Nephron progenitor cell (in vitro differentiated cells): ENCODE data around the gene CABLES1.
A peak's percentile ranks its signal among the peaks of the same experiment; 100 is the strongest.
"Not testable (repeated sequence)": the region's sequence is repeated elsewhere in the genome, so short reads cannot be mapped to it uniquely, and the experiment has no call there.

Experiments
- DNase-seq: peaks from one replicate; pipeline ENCODE4 v3.0.0; 2021
- H3K27ac Mint-ChIP-seq: 2 replicates; pipeline ENCODE4 v1.8.0; 2021; ENCODE audit warnings: mild to moderate bottlenecking, moderate library complexity, mixed read lengths
- H3K27me3 Mint-ChIP-seq: 2 replicates; pipeline ENCODE4 v1.8.0; 2021; ENCODE audit warnings: mild to moderate bottlenecking, low read depth, mixed read lengths; ENCODE audit not compliant: poor library complexity
- H3K36me3 Mint-ChIP-seq: 2 replicates; pipeline ENCODE4 v1.8.0; 2021; ENCODE audit warnings: low read depth, mixed read lengths
- H3K4me1 Mint-ChIP-seq: 2 replicates; pipeline ENCODE4 v1.8.0; 2021; ENCODE audit warnings: mixed read lengths
- H3K4me3 Mint-ChIP-seq: 2 replicates; pipeline ENCODE4 v1.8.0; 2021; ENCODE audit warnings: mild to moderate bottlenecking, moderate library complexity, mixed read lengths
- H3K9me3 Mint-ChIP-seq: 2 replicates; pipeline ENCODE4 v1.8.0; 2021; ENCODE audit warnings: mild to moderate bottlenecking, moderate library complexity, mixed read lengths
- TF ChIP-seq, protein P1 (sequence below): fragments of 200-600 bp; sonication (generic); IDR thresholded peaks from 2 replicates; pipeline ENCODE4 v1.5.0; 2021; ENCODE audit warnings: antibody characterized with exemption

The CABLES1 gene

GRCh38 chr18:23156134-23156533 is 20.8 kb downstream of the CABLES1 start:
- Mint-ChIP-seq H3K27ac (peak overlapping the region; percentile 88), H3K9me3 (no peaks in the 10 kb centered on the region), H3K4me3 (peak overlapping the region; percentile 20), H3K4me1 (peaks cover 64% of the 10 kb centered on the region), H3K27me3 (no peaks in the 10 kb centered on the region), H3K36me3 (peaks cover 21% of the 10 kb centered on the region)
- TF ChIP-seq, protein P1, sequence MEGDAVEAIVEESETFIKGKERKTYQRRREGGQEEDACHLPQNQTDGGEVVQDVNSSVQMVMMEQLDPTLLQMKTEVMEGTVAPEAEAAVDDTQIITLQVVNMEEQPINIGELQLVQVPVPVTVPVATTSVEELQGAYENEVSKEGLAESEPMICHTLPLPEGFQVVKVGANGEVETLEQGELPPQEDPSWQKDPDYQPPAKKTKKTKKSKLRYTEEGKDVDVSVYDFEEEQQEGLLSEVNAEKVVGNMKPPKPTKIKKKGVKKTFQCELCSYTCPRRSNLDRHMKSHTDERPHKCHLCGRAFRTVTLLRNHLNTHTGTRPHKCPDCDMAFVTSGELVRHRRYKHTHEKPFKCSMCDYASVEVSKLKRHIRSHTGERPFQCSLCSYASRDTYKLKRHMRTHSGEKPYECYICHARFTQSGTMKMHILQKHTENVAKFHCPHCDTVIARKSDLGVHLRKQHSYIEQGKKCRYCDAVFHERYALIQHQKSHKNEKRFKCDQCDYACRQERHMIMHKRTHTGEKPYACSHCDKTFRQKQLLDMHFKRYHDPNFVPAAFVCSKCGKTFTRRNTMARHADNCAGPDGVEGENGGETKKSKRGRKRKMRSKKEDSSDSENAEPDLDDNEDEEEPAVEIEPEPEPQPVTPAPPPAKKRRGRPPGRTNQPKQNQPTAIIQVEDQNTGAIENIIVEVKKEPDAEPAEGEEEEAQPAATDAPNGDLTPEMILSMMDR: no peak
- DNase-seq: no peak

DNA sequence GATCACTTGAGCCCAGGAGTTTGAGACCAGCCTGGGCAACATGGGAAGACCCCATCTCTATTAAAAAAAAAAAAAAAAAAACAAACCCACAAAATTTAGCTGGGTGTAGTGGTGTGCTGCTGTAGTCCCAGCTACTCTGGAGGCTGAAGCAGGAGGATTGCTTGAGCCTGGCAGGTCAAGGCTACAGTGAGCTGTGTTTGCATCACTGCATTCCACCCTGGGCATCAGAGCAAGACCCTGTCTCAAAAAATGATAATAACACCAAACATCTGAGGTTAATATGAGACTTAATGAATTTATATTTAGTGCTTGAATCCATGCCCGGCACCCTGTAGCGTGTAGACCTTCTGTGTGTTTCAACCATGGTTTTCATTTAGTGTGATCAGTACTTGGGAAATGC is 22.8 kb downstream of the CABLES1 start:
- Mint-ChIP-seq H3K27ac (no peak overlapping the region), H3K9me3 (no peaks in the 10 kb centered on the region), H3K4me1 (peaks cover 66% of the 10 kb centered on the region), H3K27me3 (no peaks in the 10 kb centered on the region), H3K4me3 (no peak overlapping the region), H3K36me3 (peaks cover 12% of the 10 kb centered on the region)
- DNase-seq: no peak
- TF ChIP-seq, protein P1: no peak

DNA sequence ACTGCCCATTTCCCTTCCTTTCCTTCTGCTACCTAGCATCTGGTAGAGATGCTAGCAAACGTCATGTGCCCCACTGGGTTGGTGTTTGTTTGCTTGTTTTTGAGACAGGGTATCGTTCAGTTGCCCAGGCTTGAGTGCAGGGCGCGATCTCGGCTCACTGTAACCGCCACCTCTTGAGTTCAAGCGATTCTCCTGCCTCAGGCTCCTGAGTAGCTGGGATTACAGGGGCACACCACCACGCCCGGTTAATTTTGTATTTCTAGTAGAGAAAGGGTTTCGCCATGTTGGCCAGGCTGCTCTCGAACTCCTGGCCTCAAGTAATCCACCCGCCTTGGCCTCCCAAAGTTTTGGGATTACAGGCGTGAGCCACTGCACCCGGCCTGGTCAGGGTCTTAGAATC is 23.6 kb downstream of the CABLES1 start:
- not testable (repeated sequence) for DNase-seq, H3K4me3 Mint-ChIP-seq, H3K27me3 Mint-ChIP-seq, H3K27ac Mint-ChIP-seq, H3K9me3 Mint-ChIP-seq
- Mint-ChIP-seq H3K36me3 (peaks cover 12% of the 10 kb centered on the region), H3K4me1 (peaks cover 73% of the 10 kb centered on the region)

DNA sequence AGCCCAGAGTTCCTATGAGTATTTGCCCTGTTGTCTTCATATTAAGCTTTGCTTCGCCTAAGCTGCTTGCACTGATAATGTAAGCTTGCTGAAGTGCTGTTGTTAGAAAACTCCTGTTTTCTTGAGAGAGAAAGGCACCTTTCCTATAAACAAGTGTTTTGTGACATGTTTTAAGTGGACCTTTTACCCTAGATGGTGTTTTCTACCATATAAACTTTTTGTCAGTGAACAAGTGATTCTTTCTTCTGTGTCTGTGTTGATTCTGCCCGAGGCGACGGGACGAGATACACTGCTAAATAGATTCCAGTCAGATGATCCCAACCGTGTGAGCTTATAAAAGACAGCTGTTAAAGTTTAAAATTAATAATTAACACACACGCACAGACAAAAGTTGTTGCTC is 24.1 kb downstream of the CABLES1 start:
- no peak overlapping the region for H3K4me3 Mint-ChIP-seq
- TF ChIP-seq, protein P1: no peak
- H3K27me3 Mint-ChIP-seq: no peaks in the 10 kb centered on the region
- H3K27ac Mint-ChIP-seq: no peak overlapping the region
- peaks cover 8% of the 10 kb centered on the region for H3K36me3 Mint-ChIP-seq
- peaks cover 73% of the 10 kb centered on the region for H3K4me1 Mint-ChIP-seq
- no peaks in the 10 kb centered on the region for H3K9me3 Mint-ChIP-seq
- no peak for DNase-seq

DNA sequence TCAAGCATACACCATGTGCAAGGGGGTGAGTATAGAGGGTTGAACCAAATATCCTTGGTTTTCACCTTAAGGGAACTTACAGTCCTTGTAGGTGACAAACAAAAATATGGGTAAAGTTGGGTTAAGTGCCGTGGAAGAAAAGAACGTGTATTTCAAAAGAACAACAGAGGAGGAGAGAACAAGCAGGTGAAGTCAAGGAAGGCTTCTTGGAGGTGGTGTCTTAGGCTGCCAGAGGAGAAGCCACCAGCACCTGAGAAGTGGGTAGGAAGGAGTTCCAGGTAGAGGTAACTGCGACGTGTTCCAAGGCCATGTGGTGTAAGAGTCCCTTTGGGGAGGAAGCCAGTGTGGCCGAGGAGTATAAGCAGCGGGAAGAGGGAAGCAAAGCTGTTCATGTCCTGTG is 27.2 kb downstream of the CABLES1 start:
- Mint-ChIP-seq H3K4me3 (no peak overlapping the region), H3K4me1 (peaks cover 71% of the 10 kb centered on the region), H3K9me3 (no peaks in the 10 kb centered on the region), H3K27ac (peak overlapping the region; percentile 88), H3K27me3 (no peaks in the 10 kb centered on the region), H3K36me3 (peaks cover 7% of the 10 kb centered on the region)
- TF ChIP-seq, protein P1: no peak
- DNase-seq: no peak

GRCh38 chr18:23163786-23164533 is 28.7 kb downstream of the CABLES1 start:
- no peak overlapping the region for H3K4me3 Mint-ChIP-seq
- H3K27me3 Mint-ChIP-seq: no peaks in the 10 kb centered on the region
- TF ChIP-seq, protein P1: no peak
- peaks cover 7% of the 10 kb centered on the region for H3K36me3 Mint-ChIP-seq
- H3K9me3 Mint-ChIP-seq: no peaks in the 10 kb centered on the region
- peak; percentile 41 for DNase-seq
- H3K27ac Mint-ChIP-seq: peak overlapping the region; percentile 59
- H3K4me1 Mint-ChIP-seq: peaks cover 80% of the 10 kb centered on the region
